GM12873 (cell line): Measurements from ENCODE around the gene TJP1.

Source experiments
- CTCF ChIP-seq: IDR thresholded peaks from 2 replicates; pipeline ENCODE4 v1.5.1; 2012; ENCODE audit warnings: low read depth, mild to moderate bottlenecking, moderate library complexity, low read length, control low read depth; ENCODE audit not compliant: insufficient read depth; ENCODE audit errors: missing control alignments

Gene TJP1

GRCh38 chr15:29651476-29652233, 170.6 kb downstream of the TJP1 start:
- no peak for TF ChIP-seq CTCF
